Fibroblast of skin of left quadriceps (primary cell): ENCODE data around the gene PAXX.
"Not testable (repeated sequence)": the region's sequence is repeated elsewhere in the genome, so short reads cannot be mapped to it uniquely, and the experiment has no call there.

Source experiments
- DNase-seq, 2 experiments: peaks; one replicate each; pipeline ENCODE4 v3.0.0-alpha.2; 2013; ENCODE audit warnings: low read depth in 2 of 2

Gene PAXX

GRCh38 chr9:137001857-137002645, 9.8 kb downstream of the PAXX start:
- DNase-seq, result no peak

- DNase-seq, result no peak
These were observed 10.4 kb downstream of the PAXX start for GRCh38 chr9:137002646-137003041.

- DNase-seq, result not testable (repeated sequence)
These were observed 12.1 kb downstream of the PAXX start for GRCh38 chr9:137004285-137004684.

GRCh38 chr9:137006116-137007003, 14.1 kb downstream of the PAXX start:
- DNase-seq, result no peak

GRCh38 chr9:137007108-137007815, 15.0 kb downstream of the PAXX start:
- no peak for DNase-seq

GRCh38 chr9:137007816-137008270, 15.6 kb downstream of the PAXX start:
- DNase-seq, result no peak

- no peak for DNase-seq
These were observed 16.1 kb downstream of the PAXX start for GRCh38 chr9:137008312-137008711.

- DNase-seq, result no peak
These were observed 17.0 kb downstream of the PAXX start for GRCh38 chr9:137009217-137009616.

- DNase-seq, result no peak
These were observed 17.9 kb downstream of the PAXX start for GRCh38 chr9:137009938-137010732.

GRCh38 chr9:137011156-137011555, 18.9 kb downstream of the PAXX start:
- no peak for DNase-seq

GRCh38 chr9:137011907-137012675, 19.9 kb downstream of the PAXX start:
- DNase-seq, result no peak

- no peak for DNase-seq
These were observed 20.7 kb downstream of the PAXX start for GRCh38 chr9:137012694-137013570.

- DNase-seq, result no peak
These were observed 21.3 kb downstream of the PAXX start for GRCh38 chr9:137013571-137013940.

GRCh38 chr9:137014166-137014565, 21.9 kb downstream of the PAXX start:
- DNase-seq, result no peak

- no peak for DNase-seq
These were observed 22.7 kb downstream of the PAXX start for GRCh38 chr9:137014776-137015539.

- no peak for DNase-seq
These were observed 23.3 kb downstream of the PAXX start for GRCh38 chr9:137015540-137015930.

GRCh38 chr9:137015976-137016375, 23.8 kb downstream of the PAXX start:
- DNase-seq, result no peak

GRCh38 chr9:137016436-137016835, 24.2 kb downstream of the PAXX start:
- no peak for DNase-seq

- no peak for DNase-seq
These were observed 24.8 kb downstream of the PAXX start for GRCh38 chr9:137017071-137017470.
